Transverse colon (tissue), 4 donors: Measurements from ENCODE around the gene CTDP1. TPM values are rescaled to one million over a fixed set of nuclear protein-coding genes. Genes with fewer than 3 reads are reported as not detected.

Experiments used
- DNase-seq: peaks from one replicate; pipeline ENCODE4 v3.0.0-alpha.2; 2019
- H3K27ac ChIP-seq, 4 donors: fragments of 200-600 bp; sonication (generic); 2 replicates each; pipeline ENCODE4 v1.5.1; 2016 to 2018; ENCODE audit warnings: inconsistent platforms in 4 of 4
- H3K27me3 ChIP-seq: fragments of 200-600 bp; sonication (generic); 2 replicates; pipeline ENCODE4 v1.5.1; 2017; ENCODE audit warnings: inconsistent platforms
- H3K36me3 ChIP-seq, 4 donors: fragments of 200-600 bp; sonication (generic); 2 replicates each; pipeline ENCODE4 v1.5.1; 2017 to 2019; ENCODE audit warnings: inconsistent platforms in 4 of 4
- H3K4me1 ChIP-seq, 4 donors: fragments of 200-600 bp; sonication (generic); 2 replicates each; pipeline ENCODE4 v1.5.1; 2017 to 2020; ENCODE audit warnings: inconsistent platforms in 4 of 4
- H3K4me3 ChIP-seq, 4 donors: fragments of 200-600 bp; sonication (generic); 1 replicate in 1 of 4; 2 replicates in 3 of 4; pipeline versions ENCODE4 v1.5.1 to v1.6.1; 2017 to 2019; ENCODE audit warnings: inconsistent platforms in 4 of 4
- H3K9me3 ChIP-seq, 2 donors: fragments of 200-600 bp; sonication (generic); 2 replicates each; pipeline ENCODE4 v1.5.1; 2017 to 2019; ENCODE audit warnings: inconsistent platforms in 2 of 2
- EP300 ChIP-seq: sonication (generic); formaldehyde crosslinking; IDR thresholded peaks from one replicate; pipeline ENCODE4 v1.6.1; 2017; ENCODE audit warnings: antibody characterized with exemption, low read depth
- POLR2A ChIP-seq: fragments of 450-650 bp; IDR thresholded peaks from one replicate; pipeline ENCODE4 v1.6.1; 2016; ENCODE audit warnings: antibody characterized with exemption, mild to moderate bottlenecking, moderate library complexity
- POLR2AphosphoS5 ChIP-seq, 3 donors: sonication (generic); formaldehyde crosslinking; IDR thresholded peaks; one replicate each; pipeline ENCODE4 v1.6.1; 2016; ENCODE audit warnings: antibody characterized with exemption in 3 of 3
- WGBS, 2 donors: methylation state at CpG; one replicate each; pipeline ENCODE4 v1.1.5; 2018; ENCODE audit warnings: low coverage in 1 of 2; 5-methylcytosine and 5-hydroxymethylcytosine counted together
- in situ Hi-C, 4 donors: fragments of 200-750 bp; cut with MboI; loops; one replicate each; pipeline versions ENCODE4 v1.15.0 to v1.15.1; 2017; ENCODE audit warnings: low sequenced_read_pairs in 3 of 4, low pct_ligation_motif_present in 1 of 4, low pct_unique_long_range_greater_than_20kb in 1 of 4
- intact Hi-C: fragments of 100-400 bp; cut with DNase I; formaldehyde crosslinking; loops from one replicate; pipeline ENCODE4 v1.15.1; 2023; ENCODE audit warnings: low total_unique reads
- total RNA-seq, 4 donors: library from RNA; depleted of rRNA; stranded (reverse); fragments of >200 nt; gene quantifications; one replicate each; pipeline ENCODE4 v1.1.0, GENCODE V29; 2016
- TF ChIP-seq, protein P1 (sequence below), 5 experiments: fragments of 200-600 bp in 3 of 5; fragments of 450-650 bp in 2 of 5; sonication (generic) in 3 of 5; IDR thresholded peaks; 1 replicate in 2 of 5; 2 replicates in 3 of 5; pipeline ENCODE4 v1.5.1; 2016 to 2017; ENCODE audit warnings: antibody characterized with exemption in 5 of 5, inconsistent platforms in 3 of 5, mild to moderate bottlenecking in 2 of 5, moderate library complexity in 1 of 5

The CTDP1 gene
- total RNA-seq, 4 donors from 2014 or later: 30.6 to 120 (median 49.3) TPM

DNA sequence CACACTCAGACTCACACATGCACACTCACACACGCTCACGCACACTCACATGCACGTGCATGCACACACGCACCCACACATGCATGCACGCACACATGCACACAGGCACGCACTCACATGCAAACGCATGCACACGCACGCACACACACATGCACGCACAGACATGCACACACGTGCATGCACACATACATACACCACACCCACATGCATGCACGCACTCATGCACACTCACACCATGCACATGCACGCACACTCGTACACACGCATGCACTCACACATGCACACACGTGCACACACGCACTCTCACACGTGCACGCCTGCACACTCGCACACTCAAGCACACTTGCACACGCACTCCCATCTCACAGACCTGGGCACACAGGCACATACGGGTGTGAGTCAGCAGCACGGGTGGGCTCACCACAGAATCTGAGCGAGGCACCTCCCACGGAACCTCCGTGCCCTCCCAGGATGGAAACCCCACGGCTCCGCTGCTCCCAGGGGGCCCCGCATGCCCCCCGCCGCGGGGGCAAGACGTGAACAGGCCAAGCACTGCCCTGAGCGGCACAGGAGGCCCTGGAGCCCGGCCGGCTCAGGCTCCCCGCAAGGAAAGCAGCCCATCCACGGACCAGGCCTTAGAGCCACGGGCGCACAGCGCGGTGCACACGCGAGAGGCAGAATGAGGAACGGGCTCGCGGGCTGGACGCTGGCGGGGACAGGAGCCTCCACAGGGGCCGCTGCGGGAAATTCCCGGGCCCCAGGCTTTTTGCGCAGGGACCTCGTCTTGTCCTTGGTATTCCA is 109.7 kb downstream of the CTDP1 start:
- peaks cover 52% of the 10 kb centered on the region for H3K27me3 ChIP-seq
- no peaks in the 10 kb centered on the region for H3K36me3 ChIP-seq
- no peak overlapping the region for H3K4me3 ChIP-seq
- H3K9me3 ChIP-seq: no peaks in the 10 kb centered on the region
- H3K4me1 ChIP-seq: peaks cover 0 to 7% (median 2%) of the 10 kb centered on the region in 4 donors
- TF ChIP-seq EP300: no peak
- no peak for TF ChIP-seq POLR2A
- TF ChIP-seq, protein P1, sequence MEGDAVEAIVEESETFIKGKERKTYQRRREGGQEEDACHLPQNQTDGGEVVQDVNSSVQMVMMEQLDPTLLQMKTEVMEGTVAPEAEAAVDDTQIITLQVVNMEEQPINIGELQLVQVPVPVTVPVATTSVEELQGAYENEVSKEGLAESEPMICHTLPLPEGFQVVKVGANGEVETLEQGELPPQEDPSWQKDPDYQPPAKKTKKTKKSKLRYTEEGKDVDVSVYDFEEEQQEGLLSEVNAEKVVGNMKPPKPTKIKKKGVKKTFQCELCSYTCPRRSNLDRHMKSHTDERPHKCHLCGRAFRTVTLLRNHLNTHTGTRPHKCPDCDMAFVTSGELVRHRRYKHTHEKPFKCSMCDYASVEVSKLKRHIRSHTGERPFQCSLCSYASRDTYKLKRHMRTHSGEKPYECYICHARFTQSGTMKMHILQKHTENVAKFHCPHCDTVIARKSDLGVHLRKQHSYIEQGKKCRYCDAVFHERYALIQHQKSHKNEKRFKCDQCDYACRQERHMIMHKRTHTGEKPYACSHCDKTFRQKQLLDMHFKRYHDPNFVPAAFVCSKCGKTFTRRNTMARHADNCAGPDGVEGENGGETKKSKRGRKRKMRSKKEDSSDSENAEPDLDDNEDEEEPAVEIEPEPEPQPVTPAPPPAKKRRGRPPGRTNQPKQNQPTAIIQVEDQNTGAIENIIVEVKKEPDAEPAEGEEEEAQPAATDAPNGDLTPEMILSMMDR (IDR thresholded peaks at IDR 0.05): no peak
- in situ Hi-C loops (no loop called here), intact Hi-C loops (no loop called here)
- WGBS, 2 donors: 92 to 100% methylated on average over 4 to 48 of the region's 54 CpGs
- no peak for DNase-seq
- H3K27ac ChIP-seq: no peak overlapping the region

DNA sequence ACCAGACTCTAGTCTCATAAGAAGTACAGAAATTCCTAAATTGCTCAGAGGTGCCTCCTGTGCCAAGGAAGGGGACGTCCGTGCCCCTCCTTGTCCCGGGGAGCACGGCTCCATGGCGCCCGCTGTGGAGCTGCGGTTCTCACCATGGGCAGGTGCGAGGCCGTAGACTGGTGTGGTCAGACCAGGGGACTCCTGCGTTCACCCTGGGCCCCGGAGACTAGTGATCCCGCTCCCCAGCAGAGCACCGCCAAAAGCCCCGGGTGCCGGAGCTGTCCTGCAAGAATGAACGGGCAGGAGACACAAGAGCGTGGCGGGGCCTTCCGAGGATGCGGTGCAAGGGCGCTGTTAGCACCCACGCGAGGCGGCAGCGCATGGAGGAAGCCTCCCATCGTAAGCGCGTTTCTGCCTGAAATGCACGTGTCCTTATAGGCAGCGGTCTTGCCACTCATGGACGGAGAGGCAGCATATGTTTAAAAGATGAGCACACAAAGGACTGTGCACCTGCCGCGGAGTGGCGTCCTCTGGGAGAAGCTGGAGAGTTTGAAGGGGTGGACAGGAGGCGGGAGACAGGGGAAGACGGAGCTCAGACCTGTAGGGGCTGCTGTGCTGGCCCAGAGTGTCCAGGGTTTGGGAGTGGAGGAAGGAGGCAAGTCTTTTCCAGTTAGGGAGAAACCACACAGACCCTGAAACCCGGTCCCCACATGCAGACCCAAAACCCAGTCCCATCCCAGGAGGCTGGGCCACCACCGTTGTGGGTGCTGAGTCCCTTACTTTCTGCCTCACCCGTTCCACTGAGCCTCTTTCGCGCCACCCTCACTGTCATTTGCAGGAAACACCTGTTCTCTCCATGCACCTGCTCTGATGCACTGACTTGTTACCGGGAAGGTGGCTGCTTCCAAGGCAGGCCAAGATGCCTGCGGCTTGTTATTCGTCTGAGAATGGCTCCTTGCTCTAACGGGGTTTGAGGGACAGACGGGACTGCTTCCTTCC is 110.6 kb downstream of the CTDP1 start:
- H3K36me3 ChIP-seq: no peaks in the 10 kb centered on the region
- peaks cover 0 to 7% (median 2%) of the 10 kb centered on the region in 4 donors for H3K4me1 ChIP-seq
- no peak overlapping the region for H3K27ac ChIP-seq
- no peaks in the 10 kb centered on the region for H3K9me3 ChIP-seq
- peaks cover 52% of the 10 kb centered on the region for H3K27me3 ChIP-seq
- DNase-seq: no peak
- intact Hi-C loops (no loop called here), in situ Hi-C loops (no loop called here)
- no peak overlapping the region for H3K4me3 ChIP-seq
- WGBS, 2 donors: 40 to 75% methylated on average over 5 to 46 of the region's 46 CpGs
- TF ChIP-seq, protein P1 (IDR thresholded peaks at IDR 0.05): no peak
- TF ChIP-seq EP300: no peak
- no peak for TF ChIP-seq POLR2AphosphoS5 (IDR thresholded peaks at IDR 0.05)
- TF ChIP-seq POLR2A: no peak

DNA sequence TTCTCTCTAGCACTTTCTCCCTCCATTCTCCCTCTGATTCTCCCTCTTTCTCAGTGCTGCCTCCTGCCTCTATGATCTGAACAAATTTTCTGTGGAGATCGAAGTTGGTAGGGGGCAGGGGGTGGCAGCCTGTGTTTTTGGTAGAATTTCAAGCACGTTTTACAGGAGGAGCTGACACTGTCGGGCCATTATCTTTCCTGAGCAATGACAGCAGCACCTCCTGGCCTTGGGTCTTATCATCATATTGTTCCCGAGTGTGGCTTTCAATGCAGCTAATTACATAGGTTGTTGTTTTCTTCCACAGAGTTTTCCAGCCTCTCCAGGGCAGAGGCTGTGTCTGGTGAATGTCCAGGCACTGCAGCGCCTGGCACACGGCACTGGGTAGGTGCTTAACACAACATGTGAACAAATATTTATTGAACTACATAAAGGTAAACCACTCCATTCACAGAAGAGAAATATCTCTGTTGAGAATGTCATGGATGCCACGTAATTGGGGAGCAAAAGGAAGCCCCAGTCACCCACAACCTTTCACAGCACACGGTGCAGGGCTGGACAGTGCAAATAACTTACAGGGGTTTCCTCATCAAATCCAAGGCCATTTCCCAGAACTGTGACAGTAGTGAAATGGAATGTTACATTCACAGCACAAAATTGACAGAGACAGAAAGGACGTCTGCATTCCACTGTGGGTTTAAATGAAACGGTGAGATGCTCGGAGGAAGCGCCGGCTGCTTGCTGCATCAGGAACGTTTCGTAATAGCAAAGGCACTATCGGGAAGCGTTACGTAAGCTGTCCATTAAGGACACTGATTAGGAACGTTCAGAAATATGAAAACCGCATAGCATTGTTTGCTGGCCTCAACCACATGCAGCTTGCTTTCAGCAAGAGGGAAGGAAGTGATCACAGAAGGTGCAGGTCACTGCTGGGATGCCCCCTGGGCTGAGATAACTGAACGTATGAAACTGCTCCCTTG is 111.7 kb downstream of the CTDP1 start:
- Histone ChIP-seq H3K36me3 (no peaks in the 10 kb centered on the region), H3K4me1 (peaks cover 0 to 7% (median 2%) of the 10 kb centered on the region in 4 donors), H3K27me3 (peaks cover 51% of the 10 kb centered on the region), H3K4me3 (no peak overlapping the region), H3K9me3 (no peaks in the 10 kb centered on the region), H3K27ac (no peak overlapping the region)
- TF ChIP-seq POLR2A: no peak
- peak; percentile 23 for TF ChIP-seq EP300
- TF ChIP-seq POLR2AphosphoS5 (IDR thresholded peaks at IDR 0.05): peak in 1 of 3 donors; percentile 23
- intact Hi-C loops (no loop called here), in situ Hi-C loops (no loop called here)
- 44 to 46% methylated on average over 18 to 21 of the region's 21 CpGs for WGBS, 2 donors
- peak; percentile 24 for DNase-seq
